ENCODE measurements around the gene LCE2D. TPM values are rescaled to one million over a fixed set of nuclear protein-coding genes. Genes with fewer than 3 reads are reported as not detected.

The LCE2D gene
- polyA plus RNA-seq, 10 donors: not detected

GRCh38 chr1:152697701-152698600, 34.8 kb downstream of the LCE2D start, which contains the start of gene LCE2A:
LCE2A (plus strand) TSS chr1:152698345; CDS start chr1:152698902, 557 bp downstream.
- DNase-seq: no peak

GRCh38 chr1:152699746-152700145, 36.6 kb downstream of the LCE2D start:
- DNase-seq: no peak

DNA sequence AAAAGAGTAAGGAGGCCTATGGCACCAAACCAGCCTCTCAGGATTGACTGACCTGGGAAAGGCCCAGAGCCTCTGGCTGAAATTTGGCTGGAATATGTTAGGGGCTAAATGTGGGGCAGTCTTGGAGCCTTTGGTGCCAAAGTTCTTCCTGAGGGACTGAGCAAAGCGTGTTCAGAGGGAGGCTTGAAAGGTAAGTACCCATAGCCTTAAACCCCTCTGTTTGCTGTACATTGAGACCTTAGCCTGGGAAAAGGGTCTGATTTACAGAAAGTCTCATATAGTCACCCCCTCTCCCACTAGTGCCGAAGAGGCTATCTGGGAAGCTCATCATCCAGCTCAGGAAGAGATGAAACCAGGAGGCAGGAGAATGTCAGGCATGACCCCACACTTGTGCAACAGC, 44.7 kb downstream of the LCE2D start, which contains the start of gene LCE4A:
TSS of gene LCE4A (plus strand) at position 301 of the 400 bp plus-strand sequence. CDS start 916 bp downstream, outside the sequence.
- no peak for DNase-seq

Other genes with a start within 250 kb of the LCE2D start
- under 1 TPM in 1 of 10 donors, not detected in 9; 0.24 TPM for gene CRNN, start 249.1 kb upstream of the LCE2D start, polyA plus RNA-seq (ENCODE audit: insufficient read length in 10 of 10)
- not detected for gene LCE5A, start 152.6 kb upstream of the LCE2D start, polyA plus RNA-seq (ENCODE audit: insufficient read length in 10 of 10)
- not detected for gene CRCT1, start 148.9 kb upstream of the LCE2D start, polyA plus RNA-seq (ENCODE audit: insufficient read length in 10 of 10)
- not detected for gene LCE3E, start 96.6 kb upstream of the LCE2D start, polyA plus RNA-seq (ENCODE audit: insufficient read length in 10 of 10)
- not detected for gene LCE3D, start 82.9 kb upstream of the LCE2D start, polyA plus RNA-seq (ENCODE audit: insufficient read length in 10 of 10)
- not detected for gene LCE3C, start 63.1 kb upstream of the LCE2D start, polyA plus RNA-seq (ENCODE audit: insufficient read length in 10 of 10)
- not detected for gene LCE3B, start 49.6 kb upstream of the LCE2D start, polyA plus RNA-seq (ENCODE audit: insufficient read length in 10 of 10)
- gene LCE3A, start 40.3 kb upstream of the LCE2D start, polyA plus RNA-seq (ENCODE audit: insufficient read length in 10 of 10): not detected
- gene LCE2C, start 11.9 kb downstream of the LCE2D start, polyA plus RNA-seq (ENCODE audit: insufficient read length in 10 of 10): not detected
- gene LCE2B, start 22.7 kb downstream of the LCE2D start, polyA plus RNA-seq (ENCODE audit: insufficient read length in 10 of 10): not detected
- gene LCE2A, start 35.0 kb downstream of the LCE2D start, polyA plus RNA-seq (ENCODE audit: insufficient read length in 10 of 10): not detected
- gene LCE4A, start 44.8 kb downstream of the LCE2D start, polyA plus RNA-seq (ENCODE audit: insufficient read length in 10 of 10): not detected
- not detected for gene KPRP, start 94.6 kb downstream of the LCE2D start, polyA plus RNA-seq (ENCODE audit: insufficient read length in 10 of 10)
- not detected for gene LCE1F, start 111.8 kb downstream of the LCE2D start, polyA plus RNA-seq (ENCODE audit: insufficient read length in 10 of 10)
- gene LCE1E, start 122.9 kb downstream of the LCE2D start, polyA plus RNA-seq (ENCODE audit: insufficient read length in 10 of 10): not detected
- not detected for gene LCE1D, start 133.3 kb downstream of the LCE2D start, polyA plus RNA-seq (ENCODE audit: insufficient read length in 10 of 10)
- not detected for gene LCE1C, start 143.3 kb downstream of the LCE2D start, polyA plus RNA-seq (ENCODE audit: insufficient read length in 10 of 10)
- gene LCE1B, start 148.6 kb downstream of the LCE2D start, polyA plus RNA-seq (ENCODE audit: insufficient read length in 10 of 10): not detected
- gene LCE1A, start 164.1 kb downstream of the LCE2D start, polyA plus RNA-seq (ENCODE audit: insufficient read length in 10 of 10): not detected
- gene LCE6A, start 179.5 kb downstream of the LCE2D start, polyA plus RNA-seq (ENCODE audit: insufficient read length in 10 of 10): not detected
- gene LCE7A, start 196.6 kb downstream of the LCE2D start, polyA plus RNA-seq (ENCODE audit: insufficient read length in 10 of 10): not detected
- gene SMCP, start 214.9 kb downstream of the LCE2D start, polyA plus RNA-seq (ENCODE audit: insufficient read length in 10 of 10): not detected
- 1 to 10 TPM in 2 of 10 donors, under 1 TPM in 2, not detected in 6; 0.05 to 6.0 (median 1.3) TPM for gene IVL, start 245.2 kb downstream of the LCE2D start, polyA plus RNA-seq (ENCODE audit: insufficient read length in 10 of 10)